GM21367 (cell line): ENCODE measurements around the gene OPTC.

ENCODE experiments used
- ATAC-seq: cut with Tn5 transposase; IDR thresholded peaks from one replicate; pipeline ENCODE4 v1.9.1; 2021; ENCODE audit not compliant: unreplicated experiment

The OPTC gene

GRCh38 chr1:203534012-203534411 is 40.1 kb downstream of the OPTC start:
- no peak for ATAC-seq

- no peak for ATAC-seq
Measured at GRCh38 chr1:203534526-203534925, 40.6 kb downstream of the OPTC start.

GRCh38 chr1:203536575-203536974 is 42.6 kb downstream of the OPTC start:
- no peak for ATAC-seq

GRCh38 chr1:203536980-203537455 is 43.1 kb downstream of the OPTC start:
- ATAC-seq: no peak

GRCh38 chr1:203537806-203538464 is 44.0 kb downstream of the OPTC start:
- ATAC-seq: no peak

GRCh38 chr1:203538726-203539125 is 44.8 kb downstream of the OPTC start:
- no peak for ATAC-seq

GRCh38 chr1:203539831-203540546 is 46.0 kb downstream of the OPTC start:
- no peak for ATAC-seq

- ATAC-seq: no peak
Measured at GRCh38 chr1:203544485-203544884, 50.5 kb downstream of the OPTC start.

- no peak for ATAC-seq
Measured at GRCh38 chr1:203544978-203545816, 51.2 kb downstream of the OPTC start.

- ATAC-seq: no peak
Measured at GRCh38 chr1:203546274-203546673, 52.3 kb downstream of the OPTC start.

- no peak for ATAC-seq
Measured at GRCh38 chr1:203547147-203547546, 53.2 kb downstream of the OPTC start.

- ATAC-seq: no peak
Measured at GRCh38 chr1:203547771-203548421, 53.9 kb downstream of the OPTC start.

- ATAC-seq: no peak
Measured at GRCh38 chr1:203548892-203549291, 54.9 kb downstream of the OPTC start.

- ATAC-seq: no peak
Measured at GRCh38 chr1:203549309-203549708, 55.4 kb downstream of the OPTC start.

- ATAC-seq: no peak
Measured at GRCh38 chr1:203550846-203551245, 56.9 kb downstream of the OPTC start.

GRCh38 chr1:203551550-203551949 is 57.6 kb downstream of the OPTC start:
- ATAC-seq: no peak

GRCh38 chr1:203553496-203553895 is 59.5 kb downstream of the OPTC start:
- no peak for ATAC-seq

- ATAC-seq: no peak
Measured at GRCh38 chr1:203554071-203554470, 60.1 kb downstream of the OPTC start.

- no peak for ATAC-seq
Measured at GRCh38 chr1:203555076-203555475, 61.1 kb downstream of the OPTC start.

GRCh38 chr1:203555511-203556046 is 61.6 kb downstream of the OPTC start:
- ATAC-seq: no peak
